HG02798 (cell line): ENCODE results near the gene GOPC.
"Not testable (repeated sequence)": the region's sequence is repeated elsewhere in the genome, so short reads cannot be mapped to it uniquely, and the experiment has no call there.

Source experiments
- ATAC-seq: cut with Tn5 transposase; IDR thresholded peaks from one replicate; pipeline ENCODE4 v1.9.1; 2021; ENCODE audit warnings: mild to moderate bottlenecking; ENCODE audit not compliant: unreplicated experiment, poor library complexity

The GOPC gene

GRCh38 chr6:117520603-117521395, 81.5 kb downstream of the GOPC start:
- ATAC-seq: no peak

GRCh38 chr6:117518870-117519269, 83.4 kb downstream of the GOPC start:
- ATAC-seq: no peak

- not testable (repeated sequence) for ATAC-seq
Observed at GRCh38 chr6:117517995-117518394, 84.3 kb downstream of the GOPC start.

- ATAC-seq: no peak
Observed at GRCh38 chr6:117515326-117515725, 87.0 kb downstream of the GOPC start.

GRCh38 chr6:117514655-117515054, 87.7 kb downstream of the GOPC start:
- no peak for ATAC-seq

- no peak for ATAC-seq
Observed at GRCh38 chr6:117513778-117514365, 88.4 kb downstream of the GOPC start.

GRCh38 chr6:117512987-117513573, 89.2 kb downstream of the GOPC start:
- no peak for ATAC-seq

- ATAC-seq: no peak
Observed at GRCh38 chr6:117512056-117512828, 90.1 kb downstream of the GOPC start.
